Smooth muscle cell (in vitro differentiated cells): ENCODE measurements around the gene ACSS1. TPM values are rescaled to one million over a fixed set of nuclear protein-coding genes. Genes with fewer than 3 reads are reported as not detected.

Experiments used
- DNase-seq: peaks from one replicate; lab custom pipeline; 2025; ENCODE audit not compliant: unreplicated experiment; lab: John Stamatoyannopoulos, UW
- H2AFZ ChIP-seq: fragments of 200-600 bp; sonication (generic); 2 replicates; pipeline ENCODE4 v1.6.0; 2016; ENCODE audit warnings: antibody characterized with exemption, low read depth, mild to moderate bottlenecking
- H3F3A ChIP-seq: fragments of 200-600 bp; sonication (generic); 2 replicates; pipeline ENCODE4 v1.6.0; 2017; ENCODE audit warnings: antibody characterized with exemption, low read depth
- H3K27ac ChIP-seq: fragments of 200-600 bp; sonication (generic); 2 replicates; pipeline ENCODE4 v1.5.1; 2016; ENCODE audit warnings: low read depth, mild to moderate bottlenecking
- H3K27me3 ChIP-seq: fragments of 200-600 bp; sonication (generic); 2 replicates; pipeline ENCODE4 v1.6.1; 2016; ENCODE audit warnings: low read depth, mild to moderate bottlenecking
- H3K36me3 ChIP-seq: fragments of 200-600 bp; sonication (generic); 2 replicates; pipeline ENCODE4 v1.5.1; 2016; ENCODE audit warnings: low read depth
- H3K4me1 ChIP-seq: fragments of 200-600 bp; sonication (generic); 2 replicates; pipeline ENCODE4 v1.5.1; 2016; ENCODE audit warnings: low read depth
- H3K4me2 ChIP-seq: fragments of 200-600 bp; sonication (generic); 2 replicates; pipeline ENCODE4 v1.6.0; 2016; ENCODE audit warnings: mild to moderate bottlenecking
- H3K4me3 ChIP-seq: fragments of 200-600 bp; sonication (generic); 2 replicates; pipeline ENCODE4 v1.5.1; 2016; ENCODE audit warnings: mild to moderate bottlenecking
- H3K79me2 ChIP-seq: fragments of 200-600 bp; sonication (generic); 2 replicates; pipeline ENCODE4 v1.6.0; 2016; ENCODE audit warnings: low read depth, mild to moderate bottlenecking
- H3K9ac ChIP-seq: fragments of 200-600 bp; sonication (generic); 2 replicates; pipeline ENCODE4 v1.6.0; 2016; ENCODE audit warnings: low read depth
- H3K9me3 ChIP-seq: fragments of 200-600 bp; sonication (generic); replicated peaks from 2 replicates; pipeline ENCODE4 v1.5.1; 2016; ENCODE audit warnings: low read depth
- H4K20me1 ChIP-seq: fragments of 200-600 bp; sonication (generic); 2 replicates; pipeline ENCODE4 v1.6.0; 2016; ENCODE audit warnings: low read depth
- CTCF ChIP-seq: fragments of 200-600 bp; sonication (generic); IDR thresholded peaks from 2 replicates; pipeline ENCODE4 v1.5.1; 2017; ENCODE audit warnings: borderline replicate concordance, mild to moderate bottlenecking, antibody characterized with exemption; ENCODE audit not compliant: insufficient read depth, poor library complexity, severe bottlenecking
- WGBS: methylation state at CpG from one replicate; pipeline ENCODE4 v1.1.7; 2016; ENCODE audit warnings: low lambda C conversion rate; 5-methylcytosine and 5-hydroxymethylcytosine counted together
- polyA plus RNA-seq: library from polyadenylated mRNA; unstranded; fragments of >200 nt; fragmentation: Nextera tagmentation; extraction: Ambion mirVana; gene quantifications from 2 replicates; pipeline ENCODE4 v1.2.1, GENCODE V29; 2016
- total RNA-seq: library from RNA; depleted of rRNA; stranded (reverse); fragments of >200 nt; gene quantifications from 2 replicates; pipeline ENCODE4 v1.2.3, GENCODE V29; 2014

ACSS1 gene
- total and polyA plus RNA-seq, 2 experiments from 2014 or later = 2.4 to 2.8 TPM

GRCh38 chr20:24970030-24970553 lies 87.8 kb downstream of the ACSS1 start:
- Histone ChIP-seq H3K27me3 (no peaks in the 10 kb centered on the region), H4K20me1 (no peaks in the 10 kb centered on the region), H3K79me2 (peaks cover 2% of the 10 kb centered on the region), H3K27ac (no peak overlapping the region), H3K9ac (no peak overlapping the region), H3K4me2 (no peak overlapping the region), H3K4me1 (no peaks in the 10 kb centered on the region), H2AFZ (no peak overlapping the region), H3K4me3 (no peak overlapping the region), H3K9me3 (no peaks in the 10 kb centered on the region), H3K36me3 (no peaks in the 10 kb centered on the region), H3F3A (no peaks in the 10 kb centered on the region)
- no peak for DNase-seq
- WGBS = 95% methylated on average over 5 of the region's 5 CpGs
- TF ChIP-seq CTCF = no peak

- Histone ChIP-seq H3K79me2 (no peaks in the 10 kb centered on the region), H4K20me1 (no peaks in the 10 kb centered on the region), H3K27ac (no peak overlapping the region), H3K4me2 (no peak overlapping the region), H3F3A (no peaks in the 10 kb centered on the region), H3K4me3 (no peak overlapping the region), H3K4me1 (no peaks in the 10 kb centered on the region), H3K9me3 (no peaks in the 10 kb centered on the region), H3K9ac (no peak overlapping the region), H3K27me3 (no peaks in the 10 kb centered on the region), H3K36me3 (no peaks in the 10 kb centered on the region), H2AFZ (no peak overlapping the region)
- TF ChIP-seq CTCF = no peak
- DNase-seq = no peak
- 97% methylated on average over 19 of the region's 19 CpGs for WGBS
Observed at GRCh38 chr20:24969186-24970029, 88.5 kb downstream of the ACSS1 start.

GRCh38 chr20:24968278-24968800 lies 89.6 kb downstream of the ACSS1 start:
- no peaks in the 10 kb centered on the region for H3K4me1 ChIP-seq
- no peak overlapping the region for H3K4me2 ChIP-seq
- no peaks in the 10 kb centered on the region for H3K27me3 ChIP-seq
- no peak overlapping the region for H3K27ac ChIP-seq
- no peak overlapping the region for H3K9ac ChIP-seq
- H4K20me1 ChIP-seq = no peaks in the 10 kb centered on the region
- H3K36me3 ChIP-seq = no peaks in the 10 kb centered on the region
- WGBS = 97% methylated on average over 5 of the region's 5 CpGs
- TF ChIP-seq CTCF = no peak
- H3K4me3 ChIP-seq = no peak overlapping the region
- H3K9me3 ChIP-seq = no peaks in the 10 kb centered on the region
- no peak overlapping the region for H2AFZ ChIP-seq
- no peak for DNase-seq
- no peaks in the 10 kb centered on the region for H3F3A ChIP-seq
- no peaks in the 10 kb centered on the region for H3K79me2 ChIP-seq
